HG03039 (cell line): ENCODE data around the gene FAM167B.
"Not testable (repeated sequence)": the region's sequence is repeated elsewhere in the genome, so short reads cannot be mapped to it uniquely, and the experiment has no call there.

Experiments
- ATAC-seq: cut with Tn5 transposase; IDR thresholded peaks from one replicate; pipeline ENCODE4 v1.9.1; 2021; ENCODE audit warnings: mild to moderate bottlenecking, moderate library complexity; ENCODE audit not compliant: unreplicated experiment

Gene FAM167B

DNA sequence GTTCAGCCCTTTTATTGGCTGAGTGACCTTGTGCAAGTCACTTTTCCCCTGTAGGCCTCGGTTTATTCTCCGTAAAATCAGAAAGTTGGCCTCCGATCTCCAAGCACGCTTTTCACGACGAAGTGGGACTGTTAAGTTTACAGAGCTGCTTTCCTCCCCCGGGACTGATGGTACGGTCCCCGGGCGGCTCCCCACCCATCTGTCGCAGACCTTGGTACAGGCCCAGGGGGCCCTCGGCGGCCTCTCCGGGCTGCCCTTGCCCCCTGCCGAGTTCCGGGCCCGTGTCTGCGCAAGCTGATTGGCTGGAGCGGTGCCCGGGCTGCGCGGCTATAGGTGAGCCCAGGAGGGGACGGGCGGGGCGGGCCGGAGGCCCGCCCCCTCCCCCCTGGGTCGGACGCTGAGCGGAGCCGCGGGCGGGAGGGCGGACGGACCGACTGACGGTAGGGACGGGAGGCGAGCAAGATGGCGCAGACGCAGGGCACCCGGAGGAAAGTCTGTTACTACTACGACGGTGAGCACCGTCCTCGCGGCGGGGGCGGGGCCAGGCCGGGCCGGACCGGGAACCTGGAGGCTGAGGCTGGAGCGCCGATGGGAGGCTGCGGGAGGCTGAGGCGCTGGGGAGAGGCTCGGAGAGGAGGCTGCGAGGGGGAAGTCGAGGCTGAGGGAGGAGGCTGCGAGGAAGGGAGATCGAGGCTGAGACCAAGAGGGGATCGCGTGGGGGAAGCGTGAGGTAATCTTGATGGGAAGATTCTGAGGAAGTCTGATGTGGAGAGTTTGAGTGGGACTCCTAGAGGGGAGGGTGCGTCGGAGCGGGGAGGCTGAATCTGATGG lies 44.9 kb downstream of the FAM167B start, which contains the start of gene HDAC1:
HDAC1 (plus strand) TSS at position 376 of the 831 bp plus-strand sequence; CDS start at position 463, 87 bp downstream.
- ATAC-seq = peak; percentile 96

DNA sequence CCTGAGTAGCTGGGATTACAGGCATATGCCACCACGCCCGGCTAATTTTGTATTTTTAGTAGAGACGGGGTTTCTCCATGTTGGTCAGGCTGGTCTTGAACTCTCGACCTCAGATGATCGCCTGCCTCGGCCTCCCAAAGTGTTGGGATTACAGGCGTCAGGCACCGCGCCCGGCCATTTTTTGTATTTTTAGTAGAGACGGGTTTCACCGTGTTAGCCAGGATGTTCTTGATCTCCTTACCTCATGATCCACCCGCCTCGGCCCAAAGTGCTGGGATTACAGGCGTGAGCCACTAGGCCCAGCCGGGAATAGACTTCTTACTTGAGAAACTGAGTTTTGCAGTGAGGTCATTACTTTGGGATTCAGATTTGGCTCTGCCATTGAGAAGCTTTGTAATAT lies 51.2 kb downstream of the FAM167B start:
- not testable (repeated sequence) for ATAC-seq
